ENCODE measurements around the gene NVL.

GRCh38 chr1:224312025-224312424 is 17.9 kb downstream of the NVL start:
- TF ChIP-seq, protein P1, sequence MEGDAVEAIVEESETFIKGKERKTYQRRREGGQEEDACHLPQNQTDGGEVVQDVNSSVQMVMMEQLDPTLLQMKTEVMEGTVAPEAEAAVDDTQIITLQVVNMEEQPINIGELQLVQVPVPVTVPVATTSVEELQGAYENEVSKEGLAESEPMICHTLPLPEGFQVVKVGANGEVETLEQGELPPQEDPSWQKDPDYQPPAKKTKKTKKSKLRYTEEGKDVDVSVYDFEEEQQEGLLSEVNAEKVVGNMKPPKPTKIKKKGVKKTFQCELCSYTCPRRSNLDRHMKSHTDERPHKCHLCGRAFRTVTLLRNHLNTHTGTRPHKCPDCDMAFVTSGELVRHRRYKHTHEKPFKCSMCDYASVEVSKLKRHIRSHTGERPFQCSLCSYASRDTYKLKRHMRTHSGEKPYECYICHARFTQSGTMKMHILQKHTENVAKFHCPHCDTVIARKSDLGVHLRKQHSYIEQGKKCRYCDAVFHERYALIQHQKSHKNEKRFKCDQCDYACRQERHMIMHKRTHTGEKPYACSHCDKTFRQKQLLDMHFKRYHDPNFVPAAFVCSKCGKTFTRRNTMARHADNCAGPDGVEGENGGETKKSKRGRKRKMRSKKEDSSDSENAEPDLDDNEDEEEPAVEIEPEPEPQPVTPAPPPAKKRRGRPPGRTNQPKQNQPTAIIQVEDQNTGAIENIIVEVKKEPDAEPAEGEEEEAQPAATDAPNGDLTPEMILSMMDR (IDR thresholded peaks at IDR 0.05 in 8 of 11, conservative IDR thresholded peaks at IDR 0.05 in 3 of 11) = no peak
- TF ChIP-seq POLR2AphosphoS5 (IDR thresholded peaks at IDR 0.05) = no peak
